Measurements from ENCODE around the gene IDH1.

The IDH1 gene

DNA sequence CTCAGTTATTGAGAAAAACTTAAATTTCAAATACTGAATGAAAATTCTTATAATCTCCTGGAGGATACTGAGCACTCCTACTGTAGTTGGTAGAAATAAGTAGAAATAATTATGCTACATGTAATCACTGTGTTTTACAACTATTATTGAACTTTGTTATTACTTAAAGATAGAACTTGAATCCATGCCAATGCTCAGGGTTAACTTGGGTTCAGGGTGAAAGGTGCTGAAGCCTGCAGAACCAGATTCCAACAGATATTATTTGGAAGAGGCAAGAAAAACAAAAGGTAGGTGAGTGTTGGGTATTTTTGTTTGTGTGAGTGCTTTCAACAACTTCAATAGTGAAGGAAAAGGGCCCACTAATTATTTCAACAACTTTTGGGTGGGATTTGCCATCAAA is 10.4 kb downstream of the IDH1 start:
- no peak for TF ChIP-seq TAF1 (IDR thresholded peaks at IDR 0.05; ENCODE audit: borderline replicate concordance, insufficient read depth, low read length)
- no peak for TF ChIP-seq FOXP2 (optimal IDR thresholded peaks at IDR 0.05; ENCODE audit: borderline replicate concordance, extremely low read depth, extremely low read length, insufficient read depth)
- TF ChIP-seq, protein P1, sequence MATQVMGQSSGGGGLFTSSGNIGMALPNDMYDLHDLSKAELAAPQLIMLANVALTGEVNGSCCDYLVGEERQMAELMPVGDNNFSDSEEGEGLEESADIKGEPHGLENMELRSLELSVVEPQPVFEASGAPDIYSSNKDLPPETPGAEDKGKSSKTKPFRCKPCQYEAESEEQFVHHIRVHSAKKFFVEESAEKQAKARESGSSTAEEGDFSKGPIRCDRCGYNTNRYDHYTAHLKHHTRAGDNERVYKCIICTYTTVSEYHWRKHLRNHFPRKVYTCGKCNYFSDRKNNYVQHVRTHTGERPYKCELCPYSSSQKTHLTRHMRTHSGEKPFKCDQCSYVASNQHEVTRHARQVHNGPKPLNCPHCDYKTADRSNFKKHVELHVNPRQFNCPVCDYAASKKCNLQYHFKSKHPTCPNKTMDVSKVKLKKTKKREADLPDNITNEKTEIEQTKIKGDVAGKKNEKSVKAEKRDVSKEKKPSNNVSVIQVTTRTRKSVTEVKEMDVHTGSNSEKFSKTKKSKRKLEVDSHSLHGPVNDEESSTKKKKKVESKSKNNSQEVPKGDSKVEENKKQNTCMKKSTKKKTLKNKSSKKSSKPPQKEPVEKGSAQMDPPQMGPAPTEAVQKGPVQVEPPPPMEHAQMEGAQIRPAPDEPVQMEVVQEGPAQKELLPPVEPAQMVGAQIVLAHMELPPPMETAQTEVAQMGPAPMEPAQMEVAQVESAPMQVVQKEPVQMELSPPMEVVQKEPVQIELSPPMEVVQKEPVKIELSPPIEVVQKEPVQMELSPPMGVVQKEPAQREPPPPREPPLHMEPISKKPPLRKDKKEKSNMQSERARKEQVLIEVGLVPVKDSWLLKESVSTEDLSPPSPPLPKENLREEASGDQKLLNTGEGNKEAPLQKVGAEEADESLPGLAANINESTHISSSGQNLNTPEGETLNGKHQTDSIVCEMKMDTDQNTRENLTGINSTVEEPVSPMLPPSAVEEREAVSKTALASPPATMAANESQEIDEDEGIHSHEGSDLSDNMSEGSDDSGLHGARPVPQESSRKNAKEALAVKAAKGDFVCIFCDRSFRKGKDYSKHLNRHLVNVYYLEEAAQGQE (IDR thresholded peaks at IDR 0.05; ENCODE audit: insufficient read depth in 1 of 2, low read depth in 2 of 2, low read length in 2 of 2) = no peak

GRCh38 chr2:208240619-208241209 is 14.2 kb downstream of the IDH1 start:
- TF ChIP-seq, protein P1 (IDR thresholded peaks at IDR 0.05; ENCODE audit: insufficient read depth in 1 of 2, low read depth in 2 of 2, low read length in 2 of 2) = no peak
- TF ChIP-seq SIN3A (IDR thresholded peaks at IDR 0.05; ENCODE audit: borderline replicate concordance, insufficient read depth, low read length) (no peak), FOXP2 (optimal IDR thresholded peaks at IDR 0.05; ENCODE audit: borderline replicate concordance, extremely low read depth, extremely low read length, insufficient read depth) (no peak), POLR2AphosphoS5 (IDR thresholded peaks at IDR 0.05; ENCODE audit: low read depth, low read length) (no peak), TAF1 (IDR thresholded peaks at IDR 0.05; ENCODE audit: borderline replicate concordance, insufficient read depth, low read length) (no peak)

GRCh38 chr2:208239770-208240493 is 14.9 kb downstream of the IDH1 start:
- TF ChIP-seq, protein P1 (IDR thresholded peaks at IDR 0.05; ENCODE audit: insufficient read depth in 1 of 2, low read depth in 2 of 2, low read length in 2 of 2) = no peak
- TF ChIP-seq TAF1 (IDR thresholded peaks at IDR 0.05; ENCODE audit: borderline replicate concordance, insufficient read depth, low read length) = no peak
- TF ChIP-seq POLR2AphosphoS5 (IDR thresholded peaks at IDR 0.05; ENCODE audit: low read depth, low read length) = no peak
- no peak for TF ChIP-seq FOXP2 (optimal IDR thresholded peaks at IDR 0.05; ENCODE audit: borderline replicate concordance, extremely low read depth, extremely low read length, insufficient read depth)
- no peak for TF ChIP-seq SIN3A (IDR thresholded peaks at IDR 0.05; ENCODE audit: borderline replicate concordance, insufficient read depth, low read length)

GRCh38 chr2:208235860-208236259 is 19.0 kb downstream of the IDH1 start:
- TF ChIP-seq POLR2AphosphoS5 (IDR thresholded peaks at IDR 0.05; ENCODE audit: low read depth, low read length) (no peak), TAF1 (IDR thresholded peaks at IDR 0.05; ENCODE audit: borderline replicate concordance, insufficient read depth, low read length) (no peak), SIN3A (IDR thresholded peaks at IDR 0.05; ENCODE audit: borderline replicate concordance, insufficient read depth, low read length) (no peak)
- TF ChIP-seq, protein P1 (IDR thresholded peaks at IDR 0.05; ENCODE audit: insufficient read depth in 1 of 2, low read depth in 2 of 2, low read length in 2 of 2) = no peak
